NCI-H748 (cell line): ENCODE data around the gene SPATA2.
A peak's percentile ranks its signal among the peaks of the same experiment; 100 is the strongest.
"Not testable (repeated sequence)": the region's sequence is repeated elsewhere in the genome, so short reads cannot be mapped to it uniquely, and the experiment has no call there.

ENCODE experiments used
- DNase-seq: peaks from one replicate; lab custom pipeline; 2025; ENCODE audit not compliant: unreplicated experiment; lab: John Stamatoyannopoulos, UW

SPATA2 gene, protein sequence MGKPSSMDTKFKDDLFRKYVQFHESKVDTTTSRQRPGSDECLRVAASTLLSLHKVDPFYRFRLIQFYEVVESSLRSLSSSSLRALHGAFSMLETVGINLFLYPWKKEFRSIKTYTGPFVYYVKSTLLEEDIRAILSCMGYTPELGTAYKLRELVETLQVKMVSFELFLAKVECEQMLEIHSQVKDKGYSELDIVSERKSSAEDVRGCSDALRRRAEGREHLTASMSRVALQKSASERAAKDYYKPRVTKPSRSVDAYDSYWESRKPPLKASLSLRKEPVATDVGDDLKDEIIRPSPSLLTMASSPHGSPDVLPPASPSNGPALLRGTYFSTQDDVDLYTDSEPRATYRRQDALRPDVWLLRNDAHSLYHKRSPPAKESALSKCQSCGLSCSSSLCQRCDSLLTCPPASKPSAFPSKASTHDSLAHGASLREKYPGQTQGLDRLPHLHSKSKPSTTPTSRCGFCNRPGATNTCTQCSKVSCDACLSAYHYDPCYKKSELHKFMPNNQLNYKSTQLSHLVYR

DNA sequence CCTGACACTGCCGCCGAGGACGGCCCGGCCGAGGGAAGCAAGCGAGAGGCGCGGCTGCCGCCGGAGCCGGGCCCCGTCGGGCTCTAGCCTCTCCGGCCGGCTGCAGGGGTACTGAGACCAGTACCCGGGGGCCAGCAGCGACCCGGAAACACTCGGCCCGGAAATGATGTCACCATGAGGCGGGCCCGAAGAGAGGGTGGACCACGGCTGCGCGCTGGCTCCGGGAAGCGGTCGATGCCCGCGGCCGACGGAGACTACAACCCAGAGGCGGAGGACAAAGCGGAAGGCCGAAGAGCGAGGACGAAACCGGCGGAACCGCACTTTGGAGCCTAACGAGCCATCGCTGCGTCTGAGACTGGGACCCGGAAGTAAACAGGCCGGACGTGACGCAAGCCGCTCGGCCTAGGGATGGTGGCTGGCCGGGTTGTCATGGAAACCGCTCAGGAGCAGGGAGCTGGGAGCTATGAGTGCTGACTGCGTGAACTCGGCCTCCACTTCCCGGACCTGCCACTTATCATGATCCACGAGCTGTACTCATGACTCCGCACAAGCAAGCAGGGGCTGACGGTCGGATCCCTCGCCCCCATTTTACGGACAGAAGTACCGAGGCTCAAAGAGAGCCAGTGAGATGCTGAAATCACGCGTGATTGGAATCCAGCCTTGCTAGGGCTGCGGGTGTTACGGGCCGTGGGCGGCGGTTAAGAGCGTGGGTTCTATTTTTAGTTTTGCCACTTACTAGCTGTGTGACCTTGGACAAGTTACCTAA, at the start of gene SPATA2:
SPATA2 (minus strand) TSS at position 150 of the 766 bp plus-strand sequence. CDS start 7,039 bp downstream, outside the sequence.
- DNase-seq, result peak; percentile 93

DNA sequence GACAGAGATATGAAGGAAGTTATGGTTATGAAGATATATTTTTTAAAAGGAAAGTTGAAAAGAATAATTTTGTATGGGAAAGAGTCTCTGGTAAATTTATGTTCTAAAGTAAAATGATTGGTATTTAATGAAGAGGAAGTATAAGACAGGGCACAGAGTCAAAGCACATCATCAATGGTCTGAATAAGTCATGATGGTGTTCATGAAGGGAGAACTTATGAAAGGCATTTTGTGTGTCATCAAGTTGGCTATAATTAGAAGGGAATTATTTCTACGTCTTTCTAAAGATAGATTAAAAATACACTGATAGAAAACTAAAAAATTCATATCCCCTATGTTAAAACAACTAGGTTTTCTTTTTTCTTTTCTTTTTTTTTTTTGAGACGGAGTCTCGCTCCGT, 46.1 kb upstream of the SPATA2 start:
- no peak for DNase-seq

DNA sequence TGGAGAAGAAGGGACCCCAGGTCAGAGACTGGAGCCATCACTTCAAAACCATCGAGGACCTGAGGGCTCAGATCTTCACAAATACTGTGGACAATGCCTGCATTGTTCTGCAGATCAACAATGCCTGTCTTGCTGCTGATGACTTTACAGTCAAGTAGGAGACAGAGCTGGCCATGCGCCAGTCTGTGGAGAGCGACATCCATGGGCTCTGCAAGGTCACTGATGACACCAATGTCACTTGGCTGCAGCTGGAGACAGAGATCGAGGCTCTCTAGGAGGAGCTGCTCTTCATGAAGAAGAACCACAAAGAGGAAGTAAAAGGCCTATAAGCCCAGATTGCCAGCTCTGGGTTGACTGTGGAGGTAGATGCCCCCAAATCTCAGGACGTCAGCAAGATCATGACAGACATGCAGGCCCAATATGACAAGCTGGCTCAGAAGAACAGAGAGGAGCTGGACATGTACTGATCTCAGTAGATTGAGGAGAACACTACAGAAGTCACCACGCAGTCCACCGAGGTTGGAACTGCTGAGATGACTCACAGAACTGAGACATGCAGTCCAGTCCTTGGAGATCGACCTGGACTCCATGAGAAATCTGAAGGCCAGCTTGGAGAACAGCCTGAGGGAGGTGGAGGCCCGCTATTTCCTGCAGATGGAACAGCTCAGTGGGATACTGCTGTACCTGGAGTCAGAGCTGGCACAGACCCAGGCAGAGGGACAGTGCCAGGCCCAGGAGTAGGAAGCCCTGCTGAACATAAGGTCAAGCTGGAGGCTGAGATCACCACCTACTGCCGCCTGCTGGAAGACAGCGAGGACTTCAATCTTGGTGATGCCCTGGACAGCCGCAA, 42.0 kb upstream of the SPATA2 start:
- DNase-seq, result not testable (repeated sequence)

DNA sequence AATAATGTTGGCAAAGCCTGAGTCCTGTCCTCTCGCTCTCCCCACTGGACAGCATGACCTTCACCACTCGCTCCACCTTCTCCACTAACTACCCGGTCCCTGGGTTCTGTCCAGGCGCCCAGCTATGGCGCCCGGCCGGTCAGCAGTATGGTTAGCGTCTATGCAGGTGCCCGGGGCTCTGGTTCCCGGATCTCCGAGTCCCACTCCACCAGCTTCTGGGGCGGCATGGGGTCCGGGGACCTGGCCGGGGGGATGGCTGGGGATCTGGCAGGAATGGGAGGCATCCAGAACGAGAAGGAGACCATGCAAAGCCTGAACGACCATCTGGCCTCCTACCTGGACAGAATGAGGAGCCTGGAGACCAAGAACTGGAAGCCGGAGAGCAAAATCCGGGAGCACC, 41.4 kb upstream of the SPATA2 start:
- no peak for DNase-seq

DNA sequence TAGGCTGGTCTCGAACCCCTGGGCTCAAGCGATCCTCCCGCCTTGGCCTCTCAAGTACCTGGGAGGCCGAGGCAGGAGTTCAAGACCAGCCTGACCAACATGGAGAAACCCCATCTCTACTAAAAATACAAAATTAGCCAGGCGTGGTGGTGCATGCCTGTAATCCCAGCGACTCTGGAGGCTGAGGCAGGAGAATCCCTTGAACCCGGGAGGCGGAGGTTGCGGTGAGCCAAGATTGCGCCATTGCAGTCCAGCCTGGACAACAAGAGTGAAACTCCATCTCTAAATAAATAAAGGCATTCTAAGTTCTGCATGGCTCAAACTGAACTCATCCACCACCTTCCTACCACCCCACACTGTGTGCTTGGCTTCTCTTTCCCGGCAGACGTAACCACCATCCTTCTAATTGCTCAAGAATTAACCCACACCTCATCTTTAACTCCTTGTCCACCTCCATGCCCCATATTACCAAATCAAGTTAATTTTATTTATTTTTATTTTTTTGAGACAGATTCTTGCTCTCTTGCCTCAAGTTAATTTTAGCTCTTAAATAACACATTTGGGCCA, 40.6 kb upstream of the SPATA2 start:
- not testable (repeated sequence) for DNase-seq

DNA sequence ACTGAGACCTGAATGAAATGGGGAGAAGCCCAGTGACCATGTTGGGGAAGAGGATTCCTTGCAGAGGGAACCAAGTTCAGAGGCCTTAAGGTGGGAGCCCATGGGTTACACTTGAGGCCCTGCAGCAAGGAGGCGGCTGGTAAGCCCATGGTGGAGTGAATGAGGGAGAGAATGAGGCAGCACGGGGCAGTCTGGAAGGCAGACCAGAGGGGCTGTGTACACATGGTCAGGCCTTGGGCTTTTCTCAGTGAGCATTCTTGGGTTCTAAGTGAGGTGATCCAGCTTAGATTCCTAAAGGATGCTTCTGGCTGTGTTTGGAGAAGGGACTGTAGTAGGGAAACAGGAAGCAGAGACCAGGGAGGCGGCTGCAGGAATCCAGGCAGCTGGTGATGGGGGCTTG, 39.8 kb upstream of the SPATA2 start:
- no peak for DNase-seq

DNA sequence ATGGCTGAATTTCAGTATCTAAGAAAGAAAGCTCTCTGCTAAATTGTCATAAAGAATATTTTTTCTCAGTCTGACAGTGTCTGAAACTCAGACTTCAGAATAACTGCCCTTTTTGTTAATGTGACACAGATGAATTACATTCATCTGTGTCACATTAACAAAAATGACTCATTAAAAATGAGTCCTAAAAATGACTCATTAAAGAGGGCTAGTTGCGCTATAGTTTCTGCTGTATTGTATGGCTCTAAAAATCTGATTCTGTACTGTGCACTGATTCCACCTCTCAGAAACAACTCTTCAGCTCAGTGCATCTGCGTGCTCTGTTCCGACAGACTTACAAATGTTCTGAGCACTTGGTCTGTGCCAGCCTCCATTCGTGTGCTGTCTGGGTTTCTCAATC, 35.8 kb upstream of the SPATA2 start:
- no peak for DNase-seq

DNA sequence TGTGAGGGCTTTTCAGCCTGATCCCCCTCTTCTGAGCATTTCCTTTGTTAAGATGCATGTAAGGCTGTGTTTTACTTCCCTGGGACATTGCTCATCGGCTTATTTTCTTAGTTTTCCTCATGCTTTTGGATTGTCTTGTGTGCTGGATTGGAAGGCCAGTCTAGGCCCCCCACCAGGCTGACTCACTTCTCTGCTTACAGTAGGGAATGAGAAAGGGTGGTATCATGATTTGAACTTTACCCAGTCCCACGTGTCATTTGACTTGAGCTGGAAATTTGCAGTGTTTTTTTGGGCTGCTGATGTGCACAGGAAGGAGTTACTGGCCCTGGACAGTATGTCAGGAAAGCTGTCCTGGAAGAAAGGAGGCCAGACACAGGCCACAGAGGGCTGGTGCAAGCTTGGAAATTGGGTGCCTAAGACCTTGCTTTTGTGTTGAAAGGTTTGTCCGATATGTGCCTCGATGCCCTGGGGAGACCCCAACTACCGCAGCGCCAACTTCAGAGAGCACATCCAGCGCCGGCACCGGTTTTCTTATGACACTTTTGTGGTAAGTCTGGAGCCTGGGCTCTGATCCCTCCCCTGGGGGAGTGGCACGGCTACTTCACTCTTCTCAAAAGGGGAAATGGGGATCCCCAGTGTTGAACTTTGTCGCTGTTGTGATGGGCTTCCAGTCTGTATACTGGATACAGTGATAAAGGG, 33.6 kb upstream of the SPATA2 start:
- DNase-seq, result no peak

DNA sequence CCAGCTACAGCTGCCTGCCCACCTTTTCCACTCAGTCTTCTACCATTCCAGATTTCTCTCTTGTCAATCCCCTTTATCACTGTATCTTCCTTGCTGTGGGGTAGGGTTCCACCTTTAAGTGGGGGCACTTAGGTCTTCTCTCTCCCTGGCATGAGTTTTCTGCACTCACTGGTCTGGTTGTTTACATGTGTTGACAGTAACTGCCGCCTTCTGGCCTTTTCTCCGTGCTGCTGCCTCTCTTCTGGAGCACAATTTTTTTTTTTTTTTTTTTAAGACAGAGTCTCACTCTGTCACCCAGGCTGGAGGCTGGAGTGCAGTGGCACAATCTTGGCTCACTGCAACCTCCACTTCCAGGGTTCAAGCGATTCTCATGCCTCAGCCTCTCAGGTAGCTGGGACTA, 32.8 kb upstream of the SPATA2 start:
- DNase-seq, result no peak

DNA sequence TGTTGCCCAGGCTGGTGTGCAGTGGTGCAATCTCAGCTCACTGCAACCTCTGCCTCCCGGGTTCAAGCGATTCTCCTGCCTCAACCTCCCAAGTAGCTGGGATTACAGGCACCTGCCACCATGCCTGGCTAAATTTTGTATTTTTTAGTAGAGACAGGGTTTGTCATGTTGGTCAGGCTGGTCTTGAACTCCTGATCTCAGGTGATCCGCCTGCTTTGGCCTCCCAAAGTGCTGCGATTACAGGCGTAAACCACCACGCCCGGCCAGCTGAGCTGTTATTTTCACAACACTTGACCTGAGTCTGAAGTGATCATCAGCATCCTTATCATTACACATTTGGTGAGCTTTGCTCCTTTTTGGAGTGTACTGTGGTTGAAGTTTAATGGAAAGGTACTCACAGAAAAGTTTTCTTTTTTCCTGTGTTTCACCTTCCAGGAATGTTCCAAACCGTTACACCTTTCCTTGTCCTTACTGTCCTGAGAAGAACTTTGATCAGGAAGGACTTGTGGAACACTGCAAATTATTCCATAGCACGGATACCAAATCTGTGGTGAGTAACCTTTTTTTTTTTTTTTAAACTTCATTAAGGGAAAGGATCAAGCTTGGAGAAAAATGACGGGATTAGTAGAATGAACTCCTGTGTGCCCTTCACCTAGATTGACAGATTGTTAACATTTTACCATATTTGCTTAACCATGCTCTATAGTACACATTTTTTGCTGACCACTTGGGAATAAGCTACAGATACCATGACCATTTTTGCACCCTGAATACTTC, 30.6 kb upstream of the SPATA2 start:
- no peak for DNase-seq

DNA sequence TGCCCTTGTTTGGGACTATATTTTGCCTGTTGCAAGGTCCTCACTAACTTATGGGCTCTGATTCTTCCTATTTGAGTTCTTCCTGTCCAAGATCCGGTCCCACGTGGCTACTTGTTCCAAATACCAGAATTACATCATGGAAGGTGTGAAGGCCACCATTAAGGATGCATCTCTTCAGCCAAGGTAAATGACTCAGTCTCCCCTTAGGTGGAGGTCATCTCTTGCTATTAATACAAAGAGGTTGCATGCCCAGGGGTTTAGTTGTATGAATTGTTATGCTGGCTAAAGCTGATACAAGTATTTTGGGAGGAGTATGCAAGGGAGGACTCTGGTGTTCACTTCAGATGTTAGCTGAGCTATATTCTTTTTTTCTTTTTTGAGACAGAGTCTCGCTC, 30.0 kb upstream of the SPATA2 start:
- DNase-seq, result no peak

DNA sequence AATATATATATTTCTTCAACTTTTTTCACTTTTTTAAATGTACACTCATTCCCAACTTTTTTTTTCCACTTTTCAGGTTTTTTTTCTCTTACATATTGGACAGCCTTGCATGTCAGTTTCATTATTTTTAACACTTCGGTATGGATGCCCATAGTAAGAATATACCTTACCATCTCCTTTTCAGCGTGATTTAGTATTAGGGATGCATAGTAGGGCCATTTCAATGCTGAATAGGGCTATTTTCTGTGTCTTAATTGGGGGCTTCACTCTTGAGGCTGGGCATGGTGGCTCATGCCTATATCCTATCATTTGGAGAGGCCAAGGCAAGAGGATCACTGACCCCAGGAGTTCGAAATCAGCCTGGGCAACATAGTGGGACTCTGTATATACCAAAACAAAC, 27.6 kb upstream of the SPATA2 start:
- DNase-seq, result no peak

DNA sequence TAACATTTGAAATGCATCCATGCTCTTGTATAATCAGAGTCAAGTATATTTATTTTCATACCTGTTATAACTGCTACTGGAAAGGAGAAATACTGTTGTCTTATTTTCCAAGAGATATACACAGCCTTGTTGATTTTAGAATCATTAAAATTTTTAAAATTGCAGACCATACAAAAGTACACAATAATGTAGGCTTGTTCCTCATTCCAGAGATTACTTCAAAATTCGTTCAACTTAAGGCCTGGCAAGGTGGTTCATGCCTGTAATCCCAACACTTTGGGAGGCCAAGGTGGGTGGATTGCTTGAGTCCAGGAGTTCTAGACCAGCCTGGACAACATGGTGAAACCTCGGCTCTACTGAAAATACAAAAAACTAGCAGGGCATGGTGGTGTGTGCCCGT, 27.0 kb upstream of the SPATA2 start:
- DNase-seq, result no peak

DNA sequence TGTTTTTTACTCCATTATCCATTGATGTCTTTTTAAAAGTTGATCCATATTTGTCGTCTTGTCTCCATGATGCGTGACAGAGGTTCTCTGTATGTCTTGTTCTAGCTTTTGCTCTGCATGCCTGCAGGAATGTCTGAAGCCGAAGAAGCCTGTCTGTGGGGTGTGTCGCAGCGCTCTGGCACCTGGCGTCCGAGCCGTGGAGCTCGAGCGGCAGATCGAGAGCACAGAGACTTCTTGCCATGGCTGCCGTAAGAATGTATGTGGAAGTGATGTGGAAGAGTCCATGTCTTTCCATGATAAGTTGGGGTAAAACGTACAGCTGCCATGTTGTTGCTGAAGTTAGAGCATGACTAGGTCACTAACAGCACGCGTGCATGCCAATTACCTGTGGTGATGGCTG, 26.1 kb upstream of the SPATA2 start:
- DNase-seq, result no peak

DNA sequence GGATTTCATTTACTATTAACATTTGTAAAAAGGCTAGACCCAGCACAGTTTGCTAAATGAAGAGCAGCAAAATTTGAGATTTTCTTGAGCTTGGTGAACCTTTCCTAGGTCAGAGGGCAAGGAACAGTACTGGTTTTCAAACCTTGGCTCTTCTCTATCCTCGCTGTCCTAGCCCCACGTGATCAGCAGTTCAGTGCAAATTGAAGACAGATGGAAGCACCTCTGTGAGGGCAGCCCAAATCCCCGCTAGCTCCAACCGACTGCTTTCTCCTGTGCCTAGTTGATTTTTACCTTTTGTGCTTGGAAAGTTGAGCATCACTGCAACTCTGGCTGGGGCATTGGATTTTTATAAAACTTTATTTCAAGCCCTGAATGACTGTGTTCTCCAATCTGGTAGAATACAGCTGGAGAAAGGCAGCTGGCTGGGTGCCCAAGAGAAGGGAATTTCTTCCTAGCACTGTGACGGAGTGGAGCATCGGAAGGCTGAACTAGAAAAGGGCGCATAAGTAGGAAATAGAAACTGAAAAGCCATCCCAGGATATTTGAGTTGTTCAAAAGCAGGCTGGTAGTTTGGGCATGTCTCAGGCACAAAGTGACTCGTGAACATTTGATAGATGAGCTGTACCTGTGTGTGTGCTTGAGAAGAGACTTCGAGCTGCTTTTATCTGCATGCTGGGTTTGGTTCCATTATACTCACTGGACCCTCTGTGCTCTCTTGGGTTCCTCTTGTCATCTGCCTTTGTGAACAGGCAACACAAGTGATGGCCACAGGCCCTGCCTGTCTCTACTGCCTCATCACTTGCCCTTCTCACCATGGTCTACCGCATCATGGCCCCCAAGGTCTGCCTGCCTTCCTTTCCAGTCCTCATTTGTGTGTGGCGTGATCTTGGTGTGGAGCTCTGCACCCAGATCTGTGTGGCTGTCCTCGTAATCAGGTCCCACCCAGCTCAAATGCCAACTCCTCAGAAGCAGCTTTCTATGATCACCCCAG, 23.1 kb upstream of the SPATA2 start:
- DNase-seq, result no peak

DNA sequence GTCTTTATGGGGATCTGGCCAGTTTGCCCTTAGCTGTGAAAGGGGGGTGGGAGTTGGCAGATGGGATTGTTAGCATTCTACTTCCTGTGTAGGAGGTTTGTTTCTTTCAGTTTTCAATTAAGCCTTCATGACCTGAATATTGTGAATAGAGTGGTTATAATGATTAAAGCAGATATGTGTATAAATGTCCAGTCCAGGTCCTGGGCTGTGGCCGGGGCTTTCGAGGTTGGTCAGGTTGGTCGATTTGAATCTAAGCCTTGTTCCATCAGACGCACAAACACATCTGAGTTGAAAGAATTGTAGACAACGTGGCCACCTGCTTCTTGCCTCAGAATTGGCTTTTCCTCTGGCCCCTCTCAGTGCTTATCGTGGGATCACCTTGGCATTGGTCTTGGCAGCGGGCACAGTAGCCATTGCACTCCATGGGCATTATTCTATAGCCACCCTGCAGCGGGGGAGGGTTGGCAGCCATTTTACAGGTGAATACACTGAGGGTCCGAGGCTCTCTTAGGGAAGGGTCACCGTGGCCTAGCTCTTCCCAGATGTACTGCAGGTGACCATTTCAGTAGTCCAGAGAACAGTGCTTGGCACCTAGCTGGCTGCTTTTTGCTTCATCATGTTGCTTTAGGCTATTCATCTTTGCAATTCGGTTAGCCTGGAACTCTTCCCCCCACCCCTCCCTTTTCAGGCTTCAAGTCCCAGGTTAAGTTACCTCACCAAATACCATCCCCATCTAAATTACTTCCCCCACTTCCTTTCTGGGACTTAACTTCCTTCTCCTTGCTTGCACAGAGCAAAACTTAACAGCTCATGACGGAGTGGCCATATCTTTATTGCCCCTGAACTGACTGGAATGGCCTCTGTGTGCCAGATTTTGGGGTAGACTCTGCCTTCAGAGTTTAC, 21.9 kb upstream of the SPATA2 start:
- no peak for DNase-seq
